OCI-LY7 (cell line): ENCODE data around the gene KIZ. TPM values are rescaled to one million over a fixed set of nuclear protein-coding genes. Genes with fewer than 3 reads are reported as not detected.

Experiments
- BruUV-seq: library from RNA; stranded (reverse); fragments of 400-500 nt; replicated peaks from 2 replicates; lab custom pipeline; 2021; lab: Mats Ljungman, UMichigan
- CTCF ChIA-PET: fragments of 300-600 bp; sonication (Branson Sonifier 250); formaldehyde crosslinking; loops from one replicate; lab custom pipeline; 2022; ENCODE audit warnings: antibody characterized with exemption; ENCODE audit not compliant: unreplicated experiment; lab: Charles Lee
- POLR2A ChIA-PET: fragments of 300-600 bp; sonication (Branson Sonifier 250); formaldehyde crosslinking; loops from one replicate; lab custom pipeline; 2022; ENCODE audit warnings: antibody characterized with exemption; lab: Charles Lee
- DNase-seq: peaks from one replicate; pipeline ENCODE4 v3.0.0-alpha.2; 2015; ENCODE audit warnings: low spot score
- H2AFZ ChIP-seq: fragments of 200-600 bp; sonication (generic), shearing (Covaris generic); 2 replicates; pipeline ENCODE4 v1.6.1; 2014; ENCODE audit warnings: mild to moderate bottlenecking, antibody characterized with exemption, low read length, moderate library complexity
- H3K27ac ChIP-seq: fragments of 200-600 bp; sonication (generic); 2 replicates; pipeline ENCODE4 v1.5.1; 2014; ENCODE audit warnings: mixed run types, low read depth, mild to moderate bottlenecking, moderate library complexity, low read length, inconsistent platforms; ENCODE audit not compliant: poor library complexity, severe bottlenecking
- H3K36me3 ChIP-seq: fragments of 200-600 bp; sonication (generic); 2 replicates; pipeline ENCODE4 v1.6.1; 2014; ENCODE audit warnings: mild to moderate bottlenecking, antibody characterized with exemption, low read length, moderate library complexity, mixed read lengths; ENCODE audit not compliant: insufficient read depth
- H3K4me1 ChIP-seq: fragments of 200-600 bp; sonication (generic); 2 replicates; pipeline ENCODE4 v1.5.1; 2014; ENCODE audit warnings: mild to moderate bottlenecking, low read length; ENCODE audit not compliant: insufficient read depth, poor library complexity, severe bottlenecking
- H3K4me2 ChIP-seq: fragments of 200-600 bp; sonication (generic); 2 replicates; pipeline ENCODE4 v1.6.1; 2014; ENCODE audit warnings: mild to moderate bottlenecking, low read length
- H3K4me3 ChIP-seq: fragments of 200-600 bp; sonication (generic); 2 replicates; pipeline ENCODE4 v1.5.1; 2014; ENCODE audit warnings: mild to moderate bottlenecking, low read depth, low read length; ENCODE audit not compliant: poor library complexity, severe bottlenecking
- H3K79me2 ChIP-seq: fragments of 200-600 bp; sonication (generic); 2 replicates; pipeline ENCODE4 v1.6.1; 2016; ENCODE audit warnings: low read depth, mild to moderate bottlenecking, low read length, moderate library complexity, mixed read lengths; ENCODE audit not compliant: insufficient read depth
- H3K9me2 ChIP-seq: fragments of 200-600 bp; sonication (generic); 2 replicates; pipeline ENCODE4 v1.6.1; 2016; ENCODE audit warnings: mild to moderate bottlenecking, low read length, mixed read lengths; ENCODE audit not compliant: insufficient read depth
- H3K9me3 ChIP-seq: fragments of 200-600 bp; sonication (generic); 2 replicates; pipeline ENCODE4 v1.6.1; 2014; ENCODE audit warnings: mild to moderate bottlenecking, mixed run types, low read length, mixed read lengths
- H4K20me1 ChIP-seq: fragments of 200-600 bp; sonication (generic); 2 replicates; pipeline ENCODE4 v1.6.1; 2014; ENCODE audit warnings: mild to moderate bottlenecking, antibody characterized with exemption, low read length, moderate library complexity, mixed read lengths; ENCODE audit not compliant: insufficient read depth
- CTCF ChIP-seq: fragments of 200-600 bp; sonication (generic); conservative IDR thresholded peaks from 2 replicates; pipeline ENCODE4 v1.5.1; 2014; ENCODE audit warnings: mild to moderate bottlenecking, antibody characterized with exemption, low read length, moderate library complexity, mixed read lengths
- EZH2phosphoT487 ChIP-seq: fragments of 200-600 bp; sonication (generic); IDR thresholded peaks from 2 replicates; pipeline ENCODE4 v1.6.1; 2018; ENCODE audit warnings: low read depth, borderline replicate concordance, mild to moderate bottlenecking, mixed run types, antibody characterized with exemption, low read length, moderate library complexity, mixed read lengths
- intact Hi-C: fragments of 100-400 bp; cut with micrococcal nuclease; formaldehyde crosslinking; loops from one replicate; pipeline ENCODE4 v1.10.0; 2022; ENCODE audit not compliant: unreplicated experiment
- total RNA-seq, 2 experiments: library from RNA; depleted of rRNA in 1 of 2; stranded (reverse); fragments of >200 nt in 1 of 2; shearing (Covaris generic) in 1 of 2; gene quantifications; 2 replicates each; pipeline ENCODE4 v1.2.3, GENCODE V29; 2014 to 2022

The KIZ gene
- total RNA-seq, 2 experiments from 2014 or later = 16.0 to 23.7 TPM

GRCh38 chr20:21240394-21240793 lies 114.5 kb downstream of the KIZ start:
- Histone ChIP-seq H3K36me3 (no peaks in the 10 kb centered on the region), H4K20me1 (no peaks in the 10 kb centered on the region), H3K4me1 (no peaks in the 10 kb centered on the region), H3K27ac (no peak overlapping the region), H2AFZ (no peak overlapping the region), H3K9me3 (no peaks in the 10 kb centered on the region), H3K79me2 (no peaks in the 10 kb centered on the region), H3K9me2 (no peaks in the 10 kb centered on the region), H3K4me2 (no peak overlapping the region), H3K4me3 (no peak overlapping the region)
- no peak for DNase-seq
- BruUV-seq = no TSS peak
- ChIA-PET CTCF (no interaction called here), POLR2A (no interaction called here)
- TF ChIP-seq CTCF = no peak
- no peak for TF ChIP-seq EZH2phosphoT487
- intact Hi-C loops = no loop called here

- H3K4me2 ChIP-seq = no peak overlapping the region
- ChIA-PET CTCF (no interaction called here), POLR2A (no interaction called here)
- BruUV-seq = no TSS peak
- no peaks in the 10 kb centered on the region for H3K4me1 ChIP-seq
- no peaks in the 10 kb centered on the region for H4K20me1 ChIP-seq
- no peak overlapping the region for H2AFZ ChIP-seq
- no peaks in the 10 kb centered on the region for H3K9me2 ChIP-seq
- intact Hi-C loops = no loop called here
- H3K79me2 ChIP-seq = no peaks in the 10 kb centered on the region
- H3K27ac ChIP-seq = no peak overlapping the region
- H3K36me3 ChIP-seq = no peaks in the 10 kb centered on the region
- no peaks in the 10 kb centered on the region for H3K9me3 ChIP-seq
- H3K4me3 ChIP-seq = no peak overlapping the region
- no peak for DNase-seq
- no peak for TF ChIP-seq EZH2phosphoT487
These were observed 115.5 kb downstream of the KIZ start for GRCh38 chr20:21241406-21241805.

GRCh38 chr20:21243811-21244210 lies 117.9 kb downstream of the KIZ start:
- Histone ChIP-seq H4K20me1 (no peaks in the 10 kb centered on the region), H3K4me3 (no peak overlapping the region), H2AFZ (no peak overlapping the region), H3K9me3 (no peaks in the 10 kb centered on the region), H3K79me2 (no peaks in the 10 kb centered on the region), H3K4me1 (no peaks in the 10 kb centered on the region), H3K9me2 (no peaks in the 10 kb centered on the region), H3K27ac (no peak overlapping the region), H3K36me3 (no peaks in the 10 kb centered on the region), H3K4me2 (no peak overlapping the region)
- no peak for DNase-seq
- BruUV-seq = no TSS peak
- TF ChIP-seq CTCF = no peak
- no peak for TF ChIP-seq EZH2phosphoT487
- CTCF ChIA-PET = no interaction called here
- POLR2A ChIA-PET = no interaction called here
- intact Hi-C loops = no loop called here
